ENCODE measurements around the gene GPR155. TPM values are rescaled to one million over a fixed set of nuclear protein-coding genes. Genes with fewer than 3 reads are reported as not detected.

The GPR155 gene
- total and polyA plus RNA-seq, 9 of the 15 experiments (the other 6 are each of a cell fraction or from before 2014, with no cell fraction given) = 0.04 to 0.40 (median 0.11) TPM; not detected in 1

GRCh38 chr2:174487820-174488162, 962 bp upstream of the GPR155 start:
- FAIRE-seq = no peak
- ChIA-PET CTCF (ENCODE audit: low intra/inter-chr PET ratio) (no interaction called here), POLR2A (interaction anchor here (1.2 kb wide), 1 partner anchor 92 kb away, joined by 3 read pairs; the partner anchor contains the start of gene SCRN3)
- TSS peak; percentile 95 for BruUV-seq (replicated peaks)
- in situ Hi-C loops (cut with MboI) = no loop called here
- Histone ChIP-seq H3K9ac (ENCODE audit: insufficient read depth in 1 of 2, low read depth in 2 of 2, low read length in 2 of 2) (no peak overlapping the region), H3K9me1 (ENCODE audit: control insufficient read depth, insufficient read depth, low read length) (no peaks in the 10 kb centered on the region), H4K20me1 (replicated peaks; ENCODE audit: control insufficient read depth, insufficient read depth, low read length) (no peaks in the 10 kb centered on the region), H2AFZ (ENCODE audit: low read depth, low read length) (peak overlapping the region; percentile 98), H3K79me2 (ENCODE audit: control insufficient read depth, insufficient read depth, low read length) (no peaks in the 10 kb centered on the region), H3K4me2 (ENCODE audit: insufficient read depth, low read length) (peak overlapping the region; percentile 90), H3K4me3 (peak overlapping the region; percentile 50), H3K36me3 (ENCODE audit: control insufficient read depth, insufficient read depth, low read length) (no peaks in the 10 kb centered on the region), H3K27ac (ENCODE audit: extremely low read depth, low read depth, low read length) (peak overlapping the region; percentile 87; the same call in 2 of the 3 replicates), H3K4me1 (replicated peaks in 1 of 2; ENCODE audit: control insufficient read depth in 2 of 2, insufficient read depth in 2 of 2, low read length in 2 of 2) (peaks cover 3 to 10% of the 10 kb centered on the region in 2 experiments; a peak in 3 of 5 replicates), H3K9me3 (replicated peaks; ENCODE audit: control insufficient read depth, insufficient read depth, low read depth, low read length) (peaks cover 4% of the 10 kb centered on the region; the same call in 1 of the 2 replicates), H3K27me3 (ENCODE audit: control insufficient read depth in 2 of 2, insufficient read depth in 2 of 2, low read length in 2 of 2) (peaks cover 12 to 22% of the 10 kb centered on the region in 2 experiments; a peak in 4 of 5 replicates)
- ATAC-seq = no peak
- no peak for DNase-seq (ENCODE audit: extremely low read depth in 1 of 4, low spot score in 3 of 4)
- TF ChIP-seq TEAD2 (tag; IDR thresholded peaks at IDR 0.05) (no peak), RB1 (IDR thresholded peaks at IDR 0.05; ENCODE audit: low read depth) (no peak), PHF20 (IDR thresholded peaks at IDR 0.05; ENCODE audit: partially characterized antibody) (no peak), MEF2A (IDR thresholded peaks at IDR 0.05; ENCODE audit: control insufficient read depth, low read depth, low read length) (no peak), ZNF197 (CRISPR knock-in tag; IDR thresholded peaks at IDR 0.05; ENCODE audit: low read depth) (0 out of 2 replicates have a peak, but pooled peaks have one; percentile 44), MTA3 (IDR thresholded peaks at IDR 0.05; ENCODE audit: borderline replicate concordance) (no peak), ZFP91 (CRISPR knock-in tag; IDR thresholded peaks at IDR 0.05) (no peak), NUFIP1 (IDR thresholded peaks at IDR 0.05; ENCODE audit: partially characterized antibody) (no peak), MLLT1 (IDR thresholded peaks at IDR 0.05) (peak in 1 of 2 experiments; percentile 51; a peak in 1 of 4 replicates), ZNF511 (CRISPR knock-in tag; IDR thresholded peaks at IDR 0.05) (no peak), JUNB (CRISPR knock-in tag; conservative IDR thresholded peaks at IDR 0.05) (no peak), ZNF740 (CRISPR knock-in tag; IDR thresholded peaks at IDR 0.05) (no peak), ZNF740 (tag; IDR thresholded peaks at IDR 0.05) (0 out of 4 replicates have a peak, but pooled peaks of 1 of the 2 experiments have one; percentile 3)
- intact Hi-C loops (cut with micrococcal nuclease) = no loop called here
- 88% methylated on average over 8 of the region's 8 CpGs for WGBS (ENCODE audit: insufficient coverage, low coverage, missing lambda C conversion rate)

All from K562 (cell line).